H9 (cell line): ENCODE measurements around the gene GAL3ST2. TPM values are rescaled to one million over a fixed set of nuclear protein-coding genes. Genes with fewer than 3 reads are reported as not detected.

Source experiments
- DNase-seq: peaks from one replicate; pipeline ENCODE4 v3.0.0-alpha.2; 2017
- H2AFZ ChIP-seq: one replicate; pipeline ENCODE4 v1.6.1; 2013; ENCODE audit warnings: mild to moderate bottlenecking, low read length, control low read depth, moderate library complexity
- H2AK5ac ChIP-seq: 2 replicates; pipeline ENCODE4 v1.6.1; 2013; ENCODE audit warnings: low read length, control low read depth, mixed read lengths; ENCODE audit not compliant: insufficient read length
- H2BK120ac ChIP-seq: one replicate; pipeline ENCODE4 v1.6.1; 2013; ENCODE audit warnings: low read depth, mild to moderate bottlenecking, low read length, control low read depth, inconsistent platforms; ENCODE audit not compliant: poor library complexity, severe bottlenecking
- H2BK12ac ChIP-seq: 2 replicates; pipeline ENCODE4 v1.6.1; 2013; ENCODE audit warnings: low read length, control low read depth, mixed read lengths, low read depth; ENCODE audit not compliant: insufficient read length
- H2BK15ac ChIP-seq: 2 replicates; pipeline ENCODE4 v1.6.1; 2013; ENCODE audit warnings: low read depth, low read length, control low read depth
- H2BK20ac ChIP-seq: one replicate; pipeline ENCODE4 v1.6.1; 2013; ENCODE audit warnings: low read depth, mild to moderate bottlenecking, low read length, control low read depth, inconsistent platforms; ENCODE audit not compliant: poor library complexity, severe bottlenecking
- H2BK5ac ChIP-seq: 2 replicates; pipeline ENCODE4 v1.6.1; 2013; ENCODE audit warnings: low read length, control low read depth, mixed read lengths; ENCODE audit not compliant: insufficient read length
- H3K14ac ChIP-seq: 2 replicates; pipeline ENCODE4 v1.6.1; 2013; ENCODE audit warnings: low read length, control low read depth; ENCODE audit not compliant: insufficient read depth
- H3K18ac ChIP-seq: 2 replicates; pipeline ENCODE4 v1.6.1; 2013; ENCODE audit warnings: low read depth, mild to moderate bottlenecking, mixed read lengths, low read length, control low read depth; ENCODE audit not compliant: insufficient read length
- H3K23ac ChIP-seq: 2 replicates; pipeline ENCODE4 v1.6.1; 2013; ENCODE audit warnings: low read length, control low read depth, mixed read lengths, low read depth; ENCODE audit not compliant: insufficient read length
- H3K23me2 ChIP-seq: 2 replicates; pipeline ENCODE4 v1.6.1; 2013; ENCODE audit warnings: low read depth, mild to moderate bottlenecking, mixed read lengths, low read length, control low read depth; ENCODE audit not compliant: insufficient read length, poor library complexity, severe bottlenecking
- H3K27ac ChIP-seq: 2 replicates; pipeline ENCODE4 v1.5.1; 2013; ENCODE audit warnings: low read length, control low read depth, mixed read lengths, low read depth; ENCODE audit not compliant: insufficient read length
- H3K27me3 ChIP-seq: 2 replicates; pipeline ENCODE4 v1.6.1; 2013; ENCODE audit warnings: low read length, control low read depth, inconsistent platforms; ENCODE audit not compliant: insufficient read depth
- H3K4ac ChIP-seq: 2 replicates; pipeline ENCODE4 v1.6.1; 2013; ENCODE audit warnings: low read depth, mild to moderate bottlenecking, control low read depth, inconsistent platforms, low read length, moderate library complexity
- H3K4me1 ChIP-seq: 2 replicates; pipeline ENCODE4 v1.6.1; 2013; ENCODE audit warnings: low read length, control low read depth, inconsistent platforms; ENCODE audit not compliant: insufficient read depth
- H3K4me2 ChIP-seq: 2 replicates; pipeline ENCODE4 v1.6.1; 2013; ENCODE audit warnings: low read length, control low read depth, mixed read lengths; ENCODE audit not compliant: insufficient read length, insufficient read depth
- H3K56ac ChIP-seq: 2 replicates; pipeline ENCODE4 v1.6.1; 2013; ENCODE audit warnings: low read depth, mild to moderate bottlenecking, mixed read lengths, low read length, control low read depth; ENCODE audit not compliant: insufficient read length
- H3K79me1 ChIP-seq: 2 replicates; pipeline ENCODE4 v1.6.1; 2013; ENCODE audit warnings: low read depth, mild to moderate bottlenecking, moderate library complexity, low read length, control low read depth, inconsistent platforms; ENCODE audit not compliant: insufficient read depth, poor library complexity, severe bottlenecking
- H3K79me2 ChIP-seq: 2 replicates; pipeline ENCODE4 v1.6.1; 2013; ENCODE audit warnings: low read length, control low read depth, inconsistent platforms; ENCODE audit not compliant: insufficient read depth
- H3K9ac ChIP-seq: 2 replicates; pipeline ENCODE4 v1.6.1; 2013; ENCODE audit warnings: low read length, control low read depth, mixed read lengths; ENCODE audit not compliant: insufficient read length; ENCODE audit errors: extremely low read depth
- H3K9me3 ChIP-seq: one replicate; pipeline ENCODE4 v1.6.1; 2013; ENCODE audit warnings: low read depth, low read length, inconsistent platforms; ENCODE audit not compliant: control insufficient read depth
- H3T11ph ChIP-seq: one replicate; pipeline ENCODE4 v1.6.1; 2013; ENCODE audit warnings: mild to moderate bottlenecking, low read length, control low read depth, inconsistent platforms
- H4K20me1 ChIP-seq: one replicate; pipeline ENCODE4 v1.6.1; 2013; ENCODE audit not compliant: control insufficient read depth, insufficient read length, insufficient read depth
- H4K5ac ChIP-seq: 2 replicates; pipeline ENCODE4 v1.6.1; 2013; ENCODE audit warnings: low read depth, mild to moderate bottlenecking, mixed read lengths, low read length, control low read depth; ENCODE audit not compliant: insufficient read length
- H4K8ac ChIP-seq: replicated peaks from 2 replicates; pipeline ENCODE4 v1.6.1; 2013; ENCODE audit warnings: low read length, control low read depth, mixed read lengths, low read depth; ENCODE audit not compliant: insufficient read length
- H4K91ac ChIP-seq: 2 replicates; pipeline ENCODE4 v1.6.1; 2013; ENCODE audit warnings: low read depth, mild to moderate bottlenecking, moderate library complexity, mixed read lengths, low read length, control low read depth; ENCODE audit not compliant: insufficient read length
- H3K27ac Mint-ChIP-seq, 3 experiments: 2 replicates in 2 of 3; 3 replicates in 1 of 3; pipeline ENCODE4 v1.8.0; 2020 to 2021; ENCODE audit warnings: mixed read lengths in 3 of 3, mild to moderate bottlenecking in 1 of 3, moderate library complexity in 1 of 3
- H3K27me3 Mint-ChIP-seq: 2 replicates; pipeline ENCODE4 v1.8.0; 2021; ENCODE audit warnings: low read depth, mild to moderate bottlenecking, moderate library complexity, mixed read lengths
- H3K36me3 Mint-ChIP-seq, 3 experiments: 2 replicates in 2 of 3; 3 replicates in 1 of 3; pipeline ENCODE4 v1.8.0; 2020 to 2021; ENCODE audit warnings: low read depth in 3 of 3, mixed read lengths in 3 of 3; ENCODE audit not compliant: insufficient read depth in 1 of 3
- H3K4me1 Mint-ChIP-seq, 2 experiments: 2 replicates each; pipeline ENCODE4 v1.8.0; 2020; ENCODE audit warnings: mixed read lengths in 2 of 2
- H3K4me3 Mint-ChIP-seq, 2 experiments: 2 replicates in 1 of 2; 3 replicates in 1 of 2; pipeline ENCODE4 v1.8.0; 2020 to 2021; ENCODE audit warnings: mild to moderate bottlenecking in 2 of 2, mixed read lengths in 2 of 2, moderate library complexity in 1 of 2
- H3K9me3 Mint-ChIP-seq, 2 experiments: 2 replicates in 1 of 2; 3 replicates in 1 of 2; pipeline ENCODE4 v1.8.0; 2020; ENCODE audit warnings: mild to moderate bottlenecking in 2 of 2, mixed read lengths in 2 of 2, moderate library complexity in 1 of 2
- WGBS: extraction: QIAGEN DNeasy Blood & Tissue Kit; methylation state at CpG from one replicate; pipeline ENCODE4 v1.1.7; 2013; ENCODE audit warnings: missing lambda C conversion rate, low lambda C conversion rate, mixed read lengths; ENCODE audit not compliant: insufficient read length; ENCODE audit errors: extremely low coverage; 5-methylcytosine and 5-hydroxymethylcytosine counted together
- total RNA-seq: library from RNA; stranded (reverse); gene quantifications from 2 replicates; pipeline ENCODE4 v1.2.1, GENCODE V29; 2021
- TF ChIP-seq, protein P1 (sequence below): fragments of 200-600 bp; sonication (generic); conservative IDR thresholded peaks from 3 replicates; pipeline ENCODE4 v1.8.0; 2021; ENCODE audit warnings: antibody characterized with exemption, mild to moderate bottlenecking

GAL3ST2 gene
- total RNA-seq, 1 experiment from 2014 or later = 0.33 TPM

DNA sequence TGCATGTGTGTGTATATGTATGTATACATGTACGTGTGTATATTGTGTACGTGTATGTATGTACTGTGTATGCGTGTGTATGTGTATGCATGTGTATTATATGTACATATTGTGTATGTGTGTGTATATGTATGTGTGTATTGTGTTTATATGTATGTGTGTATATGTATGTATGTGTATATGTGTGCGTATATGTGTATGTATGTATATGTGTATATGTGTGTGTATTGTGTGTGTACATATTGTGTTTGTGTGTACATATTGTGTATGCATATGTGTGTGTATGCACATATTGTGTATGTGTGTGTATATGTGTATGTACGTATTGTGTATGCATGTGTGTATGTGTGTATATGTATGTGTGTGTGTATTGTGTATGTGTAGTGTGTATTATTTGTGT lies 16.8 kb downstream of the GAL3ST2 start:
- Histone ChIP-seq H2BK15ac (no peak overlapping the region), H3K23ac (no peak overlapping the region), H3K4ac (no peak overlapping the region), H3K9me3 (no peaks in the 10 kb centered on the region), H3T11ph (no peak overlapping the region), H3K4me2 (no peak overlapping the region), H3K14ac (no peak overlapping the region), H3K23me2 (no peaks in the 10 kb centered on the region), H3K79me2 (no peaks in the 10 kb centered on the region), H2BK120ac (no peak overlapping the region), H4K5ac (no peak overlapping the region), H2AFZ (no peak overlapping the region), H4K91ac (no peak overlapping the region), H3K4me1 (no peaks in the 10 kb centered on the region), H4K8ac (no peak overlapping the region), H3K27ac (no peak overlapping the region), H2AK5ac (no peak overlapping the region), H2BK20ac (no peak overlapping the region), H3K9ac (no peak overlapping the region), H3K79me1 (no peaks in the 10 kb centered on the region), H2BK12ac (no peak overlapping the region), H3K18ac (no peak overlapping the region), H3K56ac (no peak overlapping the region), H4K20me1 (no peaks in the 10 kb centered on the region), H2BK5ac (no peak overlapping the region), H3K27me3 (no peaks in the 10 kb centered on the region)
- WGBS = 100% methylated on average over 1 of the region's 5 CpGs
- peaks cover 31% of the 10 kb centered on the region in 2 experiments for H3K9me3 Mint-ChIP-seq
- H3K27me3 Mint-ChIP-seq = peaks cover 13% of the 10 kb centered on the region
- peaks cover 0 to 22% (median 18%) of the 10 kb centered on the region in 3 experiments; a peak in 6 of 7 replicates for H3K36me3 Mint-ChIP-seq
- DNase-seq = no peak
- TF ChIP-seq, protein P1, sequence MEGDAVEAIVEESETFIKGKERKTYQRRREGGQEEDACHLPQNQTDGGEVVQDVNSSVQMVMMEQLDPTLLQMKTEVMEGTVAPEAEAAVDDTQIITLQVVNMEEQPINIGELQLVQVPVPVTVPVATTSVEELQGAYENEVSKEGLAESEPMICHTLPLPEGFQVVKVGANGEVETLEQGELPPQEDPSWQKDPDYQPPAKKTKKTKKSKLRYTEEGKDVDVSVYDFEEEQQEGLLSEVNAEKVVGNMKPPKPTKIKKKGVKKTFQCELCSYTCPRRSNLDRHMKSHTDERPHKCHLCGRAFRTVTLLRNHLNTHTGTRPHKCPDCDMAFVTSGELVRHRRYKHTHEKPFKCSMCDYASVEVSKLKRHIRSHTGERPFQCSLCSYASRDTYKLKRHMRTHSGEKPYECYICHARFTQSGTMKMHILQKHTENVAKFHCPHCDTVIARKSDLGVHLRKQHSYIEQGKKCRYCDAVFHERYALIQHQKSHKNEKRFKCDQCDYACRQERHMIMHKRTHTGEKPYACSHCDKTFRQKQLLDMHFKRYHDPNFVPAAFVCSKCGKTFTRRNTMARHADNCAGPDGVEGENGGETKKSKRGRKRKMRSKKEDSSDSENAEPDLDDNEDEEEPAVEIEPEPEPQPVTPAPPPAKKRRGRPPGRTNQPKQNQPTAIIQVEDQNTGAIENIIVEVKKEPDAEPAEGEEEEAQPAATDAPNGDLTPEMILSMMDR = no peak
- H3K27ac Mint-ChIP-seq = no peak overlapping the region; a peak in 1 of 7 replicates
- peaks cover 9 to 13% of the 10 kb centered on the region in 2 experiments for H3K4me1 Mint-ChIP-seq
- peak overlapping the region in 1 of 2 experiments; percentile 3; a peak in 1 of 5 replicates for H3K4me3 Mint-ChIP-seq
